Panc1 (cell line): ENCODE results near the gene ACTN3. TPM values are rescaled to one million over a fixed set of nuclear protein-coding genes. Genes with fewer than 3 reads are reported as not detected.

Experiments used
- ATAC-seq: fragments of 200-7000 bp; cut with Tn5 transposase; 2 replicates; pipeline ENCODE4 v1.9.1; 2020; ENCODE audit warnings: mild to moderate bottlenecking, moderate library complexity
- BruUV-seq: library from RNA; stranded (reverse); fragments of 400-500 nt; replicated peaks from 2 replicates; lab custom pipeline; 2021; lab: Mats Ljungman, UMichigan
- CTCF ChIA-PET: fragments of 300-600 bp; sonication (Branson Sonifier 250); formaldehyde crosslinking; loops from one replicate; lab custom pipeline; 2022; ENCODE audit warnings: antibody characterized with exemption; lab: Charles Lee
- POLR2A ChIA-PET: fragments of 300-600 bp; sonication (Branson Sonifier 250); formaldehyde crosslinking; loops from one replicate; lab custom pipeline; 2022; ENCODE audit warnings: antibody characterized with exemption; lab: Charles Lee
- DNase-seq: peaks from one replicate; pipeline ENCODE4 v3.0.0-alpha.2; 2010; ENCODE audit warnings: low read depth, low spot score
- H3K27ac ChIP-seq: 2 replicates; pipeline ENCODE4 v1.5.1; 2011; ENCODE audit warnings: mild to moderate bottlenecking, low read length, inconsistent platforms
- H3K27me3 ChIP-seq: fragments of 200-500 bp; sonication (Bioruptor generic); 2 replicates; pipeline ENCODE4 v1.6.0; 2014; ENCODE audit warnings: low read length, inconsistent platforms; ENCODE audit not compliant: control insufficient read depth, insufficient read depth
- H3K36me3 ChIP-seq: fragments of 200-500 bp; sonication (Bioruptor generic); 2 replicates; pipeline ENCODE4 v1.5.1; 2014; ENCODE audit warnings: inconsistent platforms, mild to moderate bottlenecking, low read length, moderate library complexity; ENCODE audit not compliant: control insufficient read depth, insufficient read depth
- H3K4me1 ChIP-seq: 2 replicates; pipeline ENCODE4 v1.5.1; 2011; ENCODE audit warnings: inconsistent platforms, mild to moderate bottlenecking, low read length, moderate library complexity; ENCODE audit not compliant: control insufficient read depth, insufficient read depth
- H3K4me3 ChIP-seq, 2 experiments: 2 replicates each; pipeline ENCODE4 v1.5.1; 2011 to 2012; ENCODE audit warnings: low read depth in 2 of 2, low read length in 2 of 2, mild to moderate bottlenecking in 2 of 2, inconsistent platforms in 1 of 2, moderate library complexity in 1 of 2
- H3K9me3 ChIP-seq: fragments of 200-500 bp; sonication (Bioruptor generic); 2 replicates; pipeline ENCODE4 v1.5.1; 2014; ENCODE audit warnings: low read depth, mild to moderate bottlenecking, inconsistent platforms, low read length, moderate library complexity; ENCODE audit not compliant: control insufficient read depth, insufficient read depth
- CTCF ChIP-seq: fragments of 450-650 bp; IDR thresholded peaks from 2 replicates; pipeline ENCODE4 v1.5.1; 2017; ENCODE audit warnings: mild to moderate bottlenecking
- POLR2AphosphoS5 ChIP-seq: IDR thresholded peaks from 2 replicates; pipeline ENCODE4 v1.6.1; 2012; ENCODE audit warnings: mild to moderate bottlenecking, low read depth, low read length, moderate library complexity
- REST ChIP-seq, 2 experiments: IDR thresholded peaks; 2 replicates each; pipeline ENCODE4 v1.6.1; 2011 to 2012; ENCODE audit warnings: low read depth in 2 of 2, control low read depth in 1 of 2, low read length in 1 of 2, mild to moderate bottlenecking in 1 of 2, moderate library complexity in 1 of 2; ENCODE audit not compliant: insufficient read depth in 1 of 2
- SIN3A ChIP-seq: IDR thresholded peaks from 2 replicates; pipeline ENCODE4 v1.6.1; 2012; ENCODE audit warnings: low read depth, mild to moderate bottlenecking, low read length, moderate library complexity, borderline replicate concordance; ENCODE audit not compliant: insufficient read depth
- TCF7L2 ChIP-seq: IDR thresholded peaks from 2 replicates; pipeline ENCODE4 v1.6.1; 2011; ENCODE audit warnings: mild to moderate bottlenecking, low read depth, low read length, inconsistent platforms
- in situ Hi-C: cut with HindIII; loops from 2 replicates; pipeline ENCODE4 v1.10.0; 2016; ENCODE audit warnings: low sequenced_read_pairs, low pct_unique_long_range_greater_than_20kb
- intact Hi-C: fragments of 100-400 bp; cut with micrococcal nuclease; formaldehyde crosslinking; loops from one replicate; pipeline ENCODE4 v1.10.0; 2022; ENCODE audit not compliant: unreplicated experiment
- total RNA-seq: library from RNA; stranded (reverse); gene quantifications from one replicate; pipeline ENCODE4 v1.2.1, GENCODE V29; 2021; ENCODE audit not compliant: unreplicated experiment

ACTN3 gene
- total RNA-seq, 1 experiment from 2014 or later = 0.13 TPM

GRCh38 chr11:66529069-66529468 lies 17.6 kb upstream of the ACTN3 start:
- no peak for DNase-seq
- Histone ChIP-seq H3K4me3 (no peak overlapping the region), H3K27ac (no peak overlapping the region), H3K27me3 (no peaks in the 10 kb centered on the region), H3K36me3 (no peaks in the 10 kb centered on the region), H3K9me3 (no peaks in the 10 kb centered on the region), H3K4me1 (no peaks in the 10 kb centered on the region)
- no peak for TF ChIP-seq POLR2AphosphoS5
- TF ChIP-seq REST (IDR thresholded peaks at IDR 0.05; ENCODE audit: insufficient read depth in 1 of 2, low read depth in 2 of 2, low read length in 1 of 2) = no peak
- no peak for TF ChIP-seq SIN3A
- TF ChIP-seq CTCF = no peak
- TF ChIP-seq TCF7L2 = no peak
- CTCF ChIA-PET = no interaction called here
- no peak for ATAC-seq
- in situ Hi-C loops (no loop called here), intact Hi-C loops (no loop called here)
- POLR2A ChIA-PET = no interaction called here
- no TSS peak for BruUV-seq

- CTCF ChIA-PET = no interaction called here
- 0 out of 2 replicates have a peak, but pooled peaks have one; percentile 12 for ATAC-seq
- Histone ChIP-seq H3K36me3 (no peaks in the 10 kb centered on the region), H3K27ac (no peak overlapping the region), H3K9me3 (no peaks in the 10 kb centered on the region), H3K4me1 (no peaks in the 10 kb centered on the region), H3K27me3 (no peaks in the 10 kb centered on the region), H3K4me3 (no peak overlapping the region)
- DNase-seq = no peak
- POLR2A ChIA-PET = no interaction called here
- in situ Hi-C loops (no loop called here), intact Hi-C loops (no loop called here)
- TF ChIP-seq CTCF = no peak
- no peak for TF ChIP-seq SIN3A
- no peak for TF ChIP-seq REST (IDR thresholded peaks at IDR 0.05; ENCODE audit: insufficient read depth in 1 of 2, low read depth in 2 of 2, low read length in 1 of 2)
- no peak for TF ChIP-seq TCF7L2
- no peak for TF ChIP-seq POLR2AphosphoS5
- no TSS peak for BruUV-seq
These were observed 17.0 kb upstream of the ACTN3 start for GRCh38 chr11:66529655-66530054.
